HG03469 (cell line): ENCODE data around the gene ASCC3.
"Not testable (repeated sequence)": the region's sequence is repeated elsewhere in the genome, so short reads cannot be mapped to it uniquely, and the experiment has no call there.

ENCODE experiments used
- ATAC-seq: cut with Tn5 transposase; IDR thresholded peaks from one replicate; pipeline ENCODE4 v1.9.1; 2021; ENCODE audit warnings: mild to moderate bottlenecking, moderate library complexity, moderate number of reproducible peaks; ENCODE audit not compliant: unreplicated experiment

Gene ASCC3

DNA sequence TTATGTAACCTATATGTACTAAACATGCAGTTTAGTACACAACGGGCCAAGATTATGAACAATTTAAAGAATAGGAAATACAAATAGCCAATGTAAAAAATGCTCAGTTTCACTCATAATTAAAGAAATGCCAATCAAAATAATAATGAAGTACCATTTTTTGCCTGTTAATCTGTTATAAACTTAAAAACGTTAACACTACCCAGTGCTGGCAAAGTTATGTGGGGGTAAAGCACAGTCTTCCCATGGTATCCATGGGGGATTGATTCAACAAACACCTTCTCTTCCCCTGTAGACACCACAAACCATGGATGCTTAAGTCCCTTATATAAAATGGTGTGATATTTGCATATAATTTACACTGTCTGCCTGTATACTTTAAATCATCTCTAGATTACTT lies 211.1 kb downstream of the ASCC3 start:
- no peak for ATAC-seq

DNA sequence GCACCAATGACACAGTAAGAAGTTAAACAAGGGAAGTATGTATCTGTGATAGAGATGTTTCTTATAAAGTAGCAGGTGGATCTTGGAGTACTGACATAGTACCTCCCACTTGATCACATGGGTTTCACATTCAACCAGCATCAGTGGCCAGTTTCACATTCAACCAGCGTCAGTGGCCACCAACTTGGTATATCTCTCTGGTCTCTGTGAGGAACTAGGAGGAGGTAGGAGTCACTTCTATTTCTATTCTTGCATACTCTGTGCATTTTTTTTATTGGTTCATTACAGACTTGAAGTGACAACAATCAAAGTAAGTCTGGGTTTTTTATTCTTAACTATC lies 216.1 kb downstream of the ASCC3 start:
- ATAC-seq = peak; percentile 99

- peak; percentile 23 for ATAC-seq
These were observed 216.7 kb downstream of the ASCC3 start for GRCh38 chr6:100664274-100665040.

GRCh38 chr6:100663219-100663863 lies 217.8 kb downstream of the ASCC3 start:
- ATAC-seq = no peak

DNA sequence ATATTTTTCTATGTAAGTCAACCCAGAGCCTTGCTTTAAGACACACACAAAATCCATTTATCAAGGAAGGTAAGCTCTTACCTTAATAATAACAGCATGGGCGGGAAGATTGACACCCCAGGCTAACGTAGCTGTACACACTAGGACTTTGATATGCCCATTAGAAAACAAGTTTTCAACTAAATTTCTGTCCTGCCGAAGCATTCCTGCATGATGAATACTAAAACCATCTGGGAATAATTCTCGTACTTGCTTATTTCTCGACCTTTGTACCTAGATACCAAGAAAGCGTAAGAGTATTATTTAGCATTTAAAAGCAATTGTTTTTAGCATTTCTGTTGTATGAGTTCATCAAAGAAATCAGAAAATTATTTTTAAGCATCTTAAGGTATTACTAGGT lies 218.9 kb downstream of the ASCC3 start:
- ATAC-seq = no peak

DNA sequence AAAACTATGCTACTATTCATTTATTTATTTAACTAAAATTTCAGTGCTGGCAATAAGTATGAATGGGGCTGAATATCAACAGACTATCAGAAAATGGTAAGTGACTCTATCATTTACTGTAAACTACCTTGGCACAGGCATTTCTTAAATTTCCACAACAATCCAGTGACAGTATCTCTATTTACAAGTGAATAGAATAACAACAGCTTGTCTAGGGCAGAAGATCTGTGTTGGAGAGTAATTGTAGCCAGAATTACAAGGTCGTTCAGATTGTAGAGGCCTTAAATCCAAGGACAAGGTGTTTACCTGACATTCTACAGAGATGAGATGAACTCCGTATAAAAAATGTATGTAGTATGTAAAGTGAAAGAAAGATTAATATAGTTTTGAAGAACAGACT lies 222.6 kb downstream of the ASCC3 start:
- ATAC-seq = no peak

- peak; percentile 56 for ATAC-seq
These were observed 223.3 kb downstream of the ASCC3 start for GRCh38 chr6:100657678-100658330.

- not testable (repeated sequence) for ATAC-seq
These were observed 240.0 kb downstream of the ASCC3 start for GRCh38 chr6:100641147-100641546.

DNA sequence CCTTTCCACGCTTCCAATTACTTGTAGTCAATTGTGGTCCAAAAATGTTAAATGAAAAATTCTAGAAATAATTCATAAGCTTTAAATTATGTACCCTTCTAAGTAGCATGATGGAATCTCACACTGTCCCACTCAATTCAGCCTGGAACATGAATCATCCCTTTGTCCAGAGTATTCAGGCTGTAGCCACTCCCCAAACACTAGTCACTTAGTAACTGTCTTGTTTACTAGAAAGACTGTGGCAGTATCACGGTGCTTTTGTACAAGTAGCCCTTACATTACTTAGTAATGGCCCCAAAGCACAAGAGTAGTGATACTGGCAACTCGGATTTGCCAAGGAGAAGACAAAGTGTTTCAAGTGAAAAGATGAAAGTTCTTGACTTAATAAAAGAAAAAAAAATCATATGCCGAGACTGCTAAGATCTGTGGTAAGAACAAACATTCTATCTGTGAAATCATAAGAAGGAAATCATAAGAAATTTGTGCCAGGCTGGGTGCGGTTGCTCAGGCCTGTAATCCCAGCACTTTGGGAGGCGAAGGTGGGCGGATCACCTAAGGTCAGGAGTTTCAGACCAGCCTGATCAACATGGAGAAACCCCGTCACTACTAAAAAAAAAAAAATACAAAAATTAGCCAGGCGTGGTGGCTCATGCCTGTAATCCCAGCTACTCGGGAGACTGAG lies 247.9 kb downstream of the ASCC3 start:
- no peak for ATAC-seq

DNA sequence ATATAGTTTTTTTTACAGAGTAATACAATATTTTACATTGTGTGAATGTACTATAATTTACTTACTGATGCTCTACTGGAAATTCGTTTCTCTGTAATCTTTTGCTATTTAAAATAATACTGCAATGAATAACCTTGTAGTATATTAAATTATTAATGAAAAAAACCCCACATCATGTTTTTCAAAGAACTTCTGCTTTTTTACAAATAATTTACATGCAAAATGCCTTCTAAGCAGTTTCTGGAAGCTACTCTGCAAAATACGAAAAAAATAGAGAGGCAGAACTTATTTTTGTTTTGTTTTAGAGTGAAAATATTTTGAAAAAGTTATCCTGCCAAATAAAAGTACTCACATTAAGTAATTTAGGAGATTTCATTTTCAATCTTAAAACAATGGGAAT lies 250.6 kb downstream of the ASCC3 start:
- no peak for ATAC-seq

- no peak for ATAC-seq
These were observed 253.0 kb downstream of the ASCC3 start for GRCh38 chr6:100627911-100628758.

DNA sequence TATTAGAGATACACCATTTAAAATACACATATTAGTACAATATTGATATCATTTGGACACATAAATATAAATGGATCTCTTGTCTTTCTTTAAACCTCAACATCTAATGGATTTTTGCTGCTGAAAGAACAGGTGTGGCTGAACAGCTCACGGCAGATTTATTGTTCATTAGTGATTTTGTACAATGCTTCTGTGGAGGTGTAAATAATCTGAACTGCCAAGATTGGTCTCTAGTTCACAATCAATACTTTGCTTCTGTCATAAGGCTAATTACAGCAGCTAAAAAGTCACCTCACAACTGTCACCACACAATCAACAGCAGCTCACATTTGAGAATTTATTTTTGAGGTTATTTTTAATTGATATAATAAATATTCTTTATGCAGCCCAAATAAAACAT lies 254.4 kb downstream of the ASCC3 start:
- ATAC-seq = no peak

DNA sequence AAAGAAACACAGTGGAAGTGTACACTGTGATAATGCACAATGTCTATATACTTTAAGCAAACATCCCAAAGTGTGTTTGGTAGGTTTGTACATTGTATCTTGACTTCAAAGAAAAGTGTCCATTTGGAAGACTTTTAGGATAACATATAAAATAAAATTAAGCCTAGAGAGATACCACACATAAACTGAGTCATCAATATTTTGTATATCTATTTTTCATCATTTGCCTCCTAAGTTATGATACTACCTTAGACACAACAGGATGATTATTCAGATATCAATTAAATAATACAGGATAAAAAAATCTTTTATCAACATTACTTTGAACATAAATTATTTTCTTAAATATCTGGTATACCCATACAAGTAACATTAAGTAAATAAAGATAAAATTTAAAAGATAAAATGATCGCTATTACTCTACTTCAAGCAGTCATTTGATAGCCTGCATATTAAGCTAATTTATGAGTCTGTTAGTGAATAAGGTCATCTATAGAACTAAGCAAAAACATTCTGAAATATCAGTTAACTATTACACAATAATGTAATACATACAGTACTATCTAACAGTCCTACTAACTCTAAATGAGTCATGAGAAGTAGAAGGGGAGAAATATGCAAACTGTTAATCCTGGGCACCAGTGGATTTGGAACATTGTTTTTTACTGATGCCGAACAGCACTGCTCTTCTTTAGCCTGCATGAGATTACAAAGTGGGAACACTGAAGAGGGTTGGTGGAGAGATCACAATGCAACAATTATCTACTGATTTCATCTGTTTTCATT lies 258.0 kb downstream of the ASCC3 start:
- no peak for ATAC-seq

DNA sequence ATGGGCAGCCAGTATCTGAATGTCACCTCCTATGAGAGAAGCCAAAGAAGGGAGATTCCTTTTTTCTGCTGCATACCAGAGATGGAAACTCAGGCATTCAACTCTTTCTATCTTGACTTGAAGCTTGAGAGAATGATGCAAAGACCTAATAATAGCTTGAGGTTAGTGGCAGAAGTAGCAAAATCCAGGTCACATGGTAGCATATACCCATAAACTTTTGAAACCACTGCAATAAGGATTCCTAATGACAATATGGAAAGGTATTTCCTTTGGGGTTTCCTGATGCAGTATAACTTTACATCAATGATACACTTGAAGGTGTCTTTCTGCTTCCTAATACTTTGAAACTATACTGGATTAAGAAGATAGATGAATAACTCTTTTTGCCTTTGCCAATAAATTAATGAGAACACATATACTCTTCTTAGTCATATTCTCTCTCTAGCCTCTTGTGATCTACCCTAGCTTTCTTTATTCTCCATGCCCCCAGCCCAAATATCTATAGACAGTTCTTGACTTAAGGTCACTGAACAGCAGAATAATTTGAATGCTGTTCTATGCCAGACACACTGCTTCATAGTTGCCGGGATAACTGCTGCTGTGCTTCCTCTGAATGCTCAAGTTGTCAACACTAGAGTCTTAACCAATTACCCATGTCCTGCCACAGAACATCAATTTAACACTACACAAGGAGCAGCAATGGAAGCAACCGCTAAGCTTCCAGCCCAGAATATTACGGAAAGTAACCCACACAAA lies 260.9 kb downstream of the ASCC3 start:
- ATAC-seq = no peak

DNA sequence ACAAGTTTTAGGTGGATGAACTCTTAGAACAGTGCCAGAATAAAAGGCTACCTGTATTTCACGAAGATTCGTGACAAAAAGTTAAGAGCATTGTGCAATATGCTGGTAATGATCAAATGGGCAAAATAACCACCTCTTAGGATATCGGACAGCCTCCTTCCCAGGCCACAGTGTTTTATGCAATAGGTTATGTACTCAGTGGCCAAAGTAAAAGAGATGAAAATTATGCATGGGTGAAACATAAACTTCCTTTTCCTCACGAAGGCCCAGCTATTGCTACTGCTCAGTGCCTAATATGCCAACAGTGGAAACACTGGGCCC lies 262.8 kb downstream of the ASCC3 start:
- no peak for ATAC-seq

DNA sequence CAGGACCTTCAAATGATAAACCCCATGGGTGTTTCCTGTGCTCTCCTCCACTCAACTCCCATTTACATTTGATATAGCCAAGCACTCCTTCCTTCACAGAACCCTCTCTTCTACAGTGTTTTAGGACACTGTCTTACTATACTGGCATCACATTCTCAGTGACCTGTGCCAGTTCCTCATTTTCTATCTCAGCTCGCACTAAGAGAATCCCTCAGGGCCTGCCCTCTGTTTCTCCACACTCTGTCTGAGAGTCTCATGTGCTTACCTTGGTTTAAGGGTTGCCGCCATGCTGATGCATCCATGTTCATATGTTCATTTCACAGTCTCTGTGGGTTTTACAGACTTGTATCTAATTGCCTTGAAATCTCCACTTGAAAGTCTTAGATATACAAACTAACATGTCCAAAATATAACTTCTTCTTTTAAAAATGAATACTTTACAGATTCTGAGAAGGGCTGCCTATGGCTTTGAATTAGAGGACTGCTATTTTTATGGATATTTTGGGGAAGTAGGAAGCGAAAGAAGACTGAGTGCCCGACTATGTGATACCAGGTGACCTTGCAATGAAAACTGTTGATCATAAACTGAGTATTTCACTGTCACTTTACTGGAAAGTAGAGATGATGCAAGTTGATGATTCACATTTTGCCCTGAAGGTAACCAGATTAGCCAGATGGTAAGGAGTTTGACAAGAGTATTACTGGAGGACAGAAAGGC lies 263.3 kb downstream of the ASCC3 start:
- ATAC-seq = peak; percentile 71

DNA sequence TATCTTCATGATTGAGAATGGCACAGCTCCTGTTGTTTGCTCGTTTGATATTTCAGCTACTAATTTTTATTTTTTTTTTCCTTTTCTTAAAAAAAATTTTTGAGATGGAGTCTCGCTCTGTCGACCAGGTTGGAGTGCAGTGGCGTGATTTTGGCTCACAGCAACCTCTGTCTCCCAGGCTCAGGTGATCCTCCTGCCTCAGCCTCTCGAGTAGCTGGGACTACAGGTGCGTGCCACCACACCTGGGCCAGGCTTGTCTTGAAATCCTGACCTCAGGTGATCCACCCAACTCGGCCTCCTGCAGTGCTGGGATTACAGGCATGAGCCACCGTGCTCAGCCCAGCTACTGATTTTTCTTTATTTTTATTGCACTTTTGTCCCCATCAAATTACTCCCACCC lies 266.2 kb downstream of the ASCC3 start:
- no peak for ATAC-seq

DNA sequence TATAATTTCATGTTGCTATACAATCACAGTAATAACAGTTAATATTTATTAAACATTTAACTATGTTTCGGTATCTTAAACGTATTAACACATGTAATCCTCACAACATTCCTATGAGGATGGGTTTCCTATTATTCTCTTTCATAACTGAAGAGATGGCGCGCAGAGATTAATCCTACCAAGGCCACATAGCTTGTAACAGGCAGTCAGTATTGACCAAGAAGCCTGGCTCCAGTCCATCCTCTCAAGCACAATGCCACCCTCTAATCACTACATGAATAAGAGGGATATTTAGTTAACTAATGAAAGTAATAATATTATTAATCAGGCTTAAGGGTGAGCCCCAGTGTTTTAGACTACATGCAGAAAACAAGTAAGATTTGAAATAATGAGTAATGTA lies 266.7 kb downstream of the ASCC3 start:
- ATAC-seq = no peak

- no peak for ATAC-seq
These were observed 267.5 kb downstream of the ASCC3 start for GRCh38 chr6:100613656-100614055.
